ENCODE results near the gene SPNS2.

Gene SPNS2

DNA sequence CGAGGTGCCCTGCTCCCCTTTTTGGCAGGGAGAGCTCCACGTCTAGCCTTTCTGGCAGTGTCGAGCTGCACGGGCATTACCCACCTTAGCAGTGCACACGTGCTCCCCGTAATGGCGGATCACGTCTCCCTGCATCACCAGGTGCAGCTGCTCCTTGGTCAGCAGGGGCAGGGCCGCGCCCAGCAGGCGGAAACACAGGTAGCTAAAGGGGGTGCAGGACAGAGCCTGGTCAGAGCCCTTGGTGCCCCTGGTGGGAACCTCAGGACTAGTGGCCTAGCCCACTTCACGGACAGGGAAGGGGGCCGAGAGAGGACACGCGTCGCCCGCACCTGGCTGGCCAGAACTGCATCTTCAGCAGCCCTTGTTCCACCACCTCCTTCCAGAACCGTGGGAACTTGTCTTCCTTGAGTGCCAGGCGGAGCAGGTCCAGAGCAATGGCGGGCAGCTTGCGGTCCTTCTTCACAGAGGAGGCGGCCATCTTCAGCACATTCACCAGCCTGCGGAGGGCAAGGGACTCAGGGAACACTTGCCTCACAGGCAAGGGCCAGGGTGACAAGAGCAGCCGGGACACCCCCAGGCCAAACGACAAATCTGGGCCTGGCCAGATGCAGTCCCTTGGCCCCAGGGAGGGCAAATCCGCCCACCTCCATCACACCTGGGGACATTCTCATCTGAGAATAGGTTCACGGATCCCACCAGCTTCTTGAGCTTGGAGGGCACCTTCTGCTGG is 53.3 kb downstream of the SPNS2 start:
- no peak for DNase-seq

GRCh38 chr17:4553669-4554068 is 55.0 kb downstream of the SPNS2 start:
- no peak for DNase-seq

DNA sequence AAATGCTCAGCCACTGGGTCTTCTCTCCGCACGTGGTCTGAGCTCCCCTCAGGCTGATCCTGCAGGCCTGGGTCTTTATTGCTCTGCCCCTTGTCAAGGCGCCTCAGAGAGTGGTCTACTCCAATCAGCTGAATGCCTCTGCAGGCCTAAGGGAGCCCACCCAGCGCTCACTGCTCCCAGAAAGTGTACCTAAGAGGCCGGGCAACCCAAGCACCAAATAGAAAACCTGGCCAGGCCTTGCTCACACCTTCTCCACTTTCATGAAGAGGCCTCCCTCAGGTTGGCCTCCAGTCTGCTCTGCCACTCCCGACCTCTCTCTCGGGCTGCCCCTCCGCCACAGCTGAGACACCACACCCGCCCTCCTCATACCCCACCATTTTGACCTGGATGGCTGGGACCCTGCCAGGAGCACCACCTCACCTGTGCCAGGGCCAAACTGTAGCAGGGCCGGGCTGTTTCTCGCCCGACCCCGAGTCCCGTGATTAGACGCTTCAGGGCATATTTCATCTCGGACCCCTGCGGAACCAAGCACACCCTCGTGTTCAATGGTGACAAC is 55.8 kb downstream of the SPNS2 start:
- no peak for DNase-seq

DNA sequence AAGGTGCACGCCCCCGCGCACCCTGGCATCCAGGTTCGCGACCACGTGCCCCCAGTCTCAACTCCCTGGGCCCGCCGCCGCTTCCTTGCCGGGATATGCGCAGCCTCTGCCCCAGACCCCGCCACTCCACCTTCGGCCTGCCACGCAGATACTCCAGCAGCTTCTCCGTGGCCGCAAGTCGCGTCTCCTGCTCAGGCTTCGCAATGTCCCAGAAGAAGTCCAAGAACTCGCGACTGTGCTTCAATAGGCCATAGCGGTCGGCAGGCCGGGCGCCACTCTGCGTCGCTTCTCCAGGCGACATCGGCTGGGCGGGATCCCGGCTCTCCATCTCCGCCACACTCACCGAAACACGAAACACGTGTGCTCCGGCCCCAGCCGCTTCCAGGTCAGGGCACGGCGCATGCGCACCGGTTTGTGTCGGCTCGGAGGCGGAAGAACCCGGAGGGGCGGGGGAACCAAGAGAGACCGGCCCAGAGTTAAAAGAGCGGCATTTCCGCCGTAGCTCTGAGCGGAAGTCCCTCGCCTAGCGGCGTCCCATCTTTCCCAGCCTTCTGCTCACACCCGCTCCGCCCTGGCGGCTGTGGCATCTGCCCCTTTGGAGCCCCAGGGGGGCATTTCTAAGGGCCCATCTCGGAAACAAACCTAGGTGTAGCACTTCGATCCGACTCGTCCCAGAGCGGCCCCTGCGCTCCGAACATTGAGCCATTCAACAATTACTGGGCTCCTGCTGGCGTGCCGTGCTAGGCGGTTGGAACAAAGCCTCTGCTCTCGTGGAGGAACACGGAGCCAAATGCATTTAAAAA is 56.5 kb downstream of the SPNS2 start, which contains the start of gene MYBBP1A:
Gene MYBBP1A, minus strand, starts transcription at position 388 of the 803 bp plus-strand sequence. Its CDS starts 60 bp downstream, at position 328.
- peak; percentile 96 for DNase-seq

DNA sequence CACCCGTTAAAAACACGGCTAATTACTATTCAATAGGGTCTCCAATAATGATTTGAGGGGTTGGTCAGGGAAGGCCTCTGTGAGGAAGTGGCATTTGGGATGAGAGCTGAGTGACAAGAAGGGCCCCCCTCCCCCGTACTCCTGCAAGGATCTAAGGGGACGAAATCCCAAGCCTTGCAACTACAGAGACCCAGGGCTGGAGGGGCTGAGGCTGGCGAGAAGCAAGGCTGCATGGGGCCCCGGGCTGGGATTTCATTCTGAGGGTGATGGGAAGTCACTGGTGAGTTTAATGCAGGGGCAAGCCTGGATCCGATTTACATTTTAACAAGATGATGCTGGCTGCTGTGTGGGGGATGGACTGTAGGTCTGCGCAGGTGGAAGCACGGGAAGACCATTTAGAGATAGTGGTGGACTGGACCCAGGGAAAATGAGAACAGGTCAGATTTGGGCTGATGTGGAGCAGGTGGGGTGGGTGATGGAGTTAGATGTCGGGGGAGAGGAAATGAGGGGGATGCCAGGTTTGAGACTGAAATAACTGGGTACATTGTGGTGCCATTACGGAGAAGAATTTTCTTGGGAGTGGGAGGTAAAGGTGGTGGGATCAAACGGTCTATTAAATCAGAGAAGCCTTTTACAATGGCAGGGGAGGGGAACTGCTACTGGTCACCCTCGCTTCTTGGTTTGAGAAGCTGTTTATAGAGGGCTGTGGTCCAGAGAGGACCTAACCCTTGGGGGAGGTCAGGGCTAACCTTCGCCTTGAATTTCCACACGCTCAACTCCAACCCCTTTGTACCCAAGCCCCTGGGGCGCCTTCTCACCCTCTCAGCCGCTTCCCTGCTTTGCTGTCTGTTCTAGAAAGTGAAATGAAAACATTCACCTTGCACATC is 57.4 kb downstream of the SPNS2 start:
- no peak for DNase-seq

GRCh38 chr17:4556996-4557395 is 58.3 kb downstream of the SPNS2 start:
- DNase-seq: no peak

DNA sequence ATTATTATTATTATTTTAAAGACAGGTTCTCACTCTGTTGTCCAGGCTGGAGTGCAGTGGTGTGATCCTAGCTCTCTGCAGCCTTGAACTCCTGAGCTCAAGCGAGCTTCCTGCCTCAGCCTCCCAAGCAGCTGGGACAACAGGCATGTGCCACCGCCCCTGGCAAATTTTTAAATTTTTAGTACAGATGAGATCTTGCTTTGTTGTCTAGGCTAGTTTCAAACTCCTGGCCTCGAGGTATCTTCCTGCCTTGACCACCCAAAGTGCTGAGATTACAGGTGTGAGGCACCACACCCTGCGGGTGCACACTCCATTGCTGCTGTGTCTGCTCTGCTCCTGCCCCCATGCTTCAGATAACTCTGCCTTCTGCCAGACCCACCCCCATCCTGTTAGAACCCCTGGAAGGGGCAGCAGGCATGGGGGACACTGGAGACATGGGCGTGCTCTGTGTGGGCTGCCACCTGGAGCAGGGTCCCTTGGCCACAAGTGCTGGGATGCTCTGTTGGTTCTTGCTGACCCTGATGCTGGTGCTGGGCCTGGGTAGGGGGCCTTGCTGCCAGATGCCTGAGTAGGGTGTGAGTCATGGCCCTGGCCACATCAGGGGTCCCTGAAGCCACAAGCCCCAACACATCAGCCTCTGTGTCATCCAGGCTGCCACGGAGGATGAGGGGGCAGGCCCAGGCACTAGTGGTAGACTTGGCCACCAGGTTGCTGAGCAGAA is 59.1 kb downstream of the SPNS2 start:
- no peak for DNase-seq

- no peak for DNase-seq
These were observed 59.8 kb downstream of the SPNS2 start for GRCh38 chr17:4558347-4558971.

DNA sequence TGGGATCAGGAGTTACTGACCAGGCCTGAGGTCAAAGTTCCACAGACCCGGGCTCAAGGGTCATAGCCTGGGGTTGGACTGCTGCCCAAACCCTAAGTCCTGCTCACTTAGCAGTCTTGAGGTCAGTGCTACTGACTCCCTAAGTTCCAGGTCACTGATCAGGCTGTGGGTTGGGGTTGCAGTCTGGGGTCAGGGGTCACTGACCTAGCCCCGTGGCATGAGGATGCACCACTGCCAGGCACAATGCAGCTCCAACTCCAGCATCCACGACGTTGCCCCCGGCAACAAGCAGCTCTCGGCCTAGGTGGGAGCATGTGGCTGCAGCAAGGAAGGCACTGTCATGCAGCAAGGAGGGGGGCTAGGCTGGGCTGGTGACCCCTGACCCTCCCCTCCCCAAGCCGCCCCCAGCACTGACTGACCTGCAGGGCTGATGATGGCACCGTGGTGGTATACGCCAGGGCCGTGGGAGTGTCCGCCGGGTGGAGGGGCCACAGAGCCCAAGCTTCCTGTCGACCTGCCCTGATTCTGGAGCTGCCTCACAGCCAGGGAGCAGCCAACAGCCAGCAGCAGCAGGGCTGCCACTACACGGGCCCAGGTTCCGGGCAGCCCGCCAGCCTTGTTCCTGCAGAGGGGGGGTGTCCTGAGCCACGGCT is 60.6 kb downstream of the SPNS2 start:
- no peak for DNase-seq

GRCh38 chr17:4559966-4560365 is 61.3 kb downstream of the SPNS2 start:
- DNase-seq: no peak

DNA sequence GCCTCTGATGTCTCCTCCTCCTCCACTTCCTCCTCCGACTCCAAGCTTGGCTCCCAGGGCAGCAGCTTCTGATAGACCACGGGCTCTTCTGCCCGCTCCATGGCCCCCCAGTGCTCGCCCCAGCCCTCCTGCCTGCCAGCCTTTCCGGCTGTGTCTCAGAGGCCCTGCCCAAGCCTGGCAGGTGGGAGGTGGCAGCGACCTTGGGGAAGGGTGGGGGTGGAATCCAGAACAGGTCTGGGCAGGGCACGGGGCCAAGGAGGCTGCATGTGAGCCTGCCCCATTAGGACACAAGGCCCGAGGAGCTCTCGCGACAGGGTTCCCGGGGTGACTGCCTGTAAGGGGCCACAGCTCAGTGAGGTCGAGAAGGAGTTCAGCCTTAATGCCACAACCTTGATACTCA is 61.7 kb downstream of the SPNS2 start, which contains the start of gene GGT6:
Gene GGT6, minus strand, starts transcription at position 157 of the 400 bp plus-strand sequence. Its CDS starts 56 bp downstream, at position 101.
- no peak for DNase-seq

- no peak for DNase-seq
These were observed 62.2 kb downstream of the SPNS2 start for GRCh38 chr17:4560837-4561256.

GRCh38 chr17:4562015-4562969 is 63.6 kb downstream of the SPNS2 start:
- DNase-seq: no peak

GRCh38 chr17:4565209-4566141 is 66.8 kb downstream of the SPNS2 start:
- DNase-seq: peak; percentile 57 to 67

- DNase-seq: peak; percentile 36 to 41
These were observed 68.1 kb downstream of the SPNS2 start for GRCh38 chr17:4566785-4567184.

DNA sequence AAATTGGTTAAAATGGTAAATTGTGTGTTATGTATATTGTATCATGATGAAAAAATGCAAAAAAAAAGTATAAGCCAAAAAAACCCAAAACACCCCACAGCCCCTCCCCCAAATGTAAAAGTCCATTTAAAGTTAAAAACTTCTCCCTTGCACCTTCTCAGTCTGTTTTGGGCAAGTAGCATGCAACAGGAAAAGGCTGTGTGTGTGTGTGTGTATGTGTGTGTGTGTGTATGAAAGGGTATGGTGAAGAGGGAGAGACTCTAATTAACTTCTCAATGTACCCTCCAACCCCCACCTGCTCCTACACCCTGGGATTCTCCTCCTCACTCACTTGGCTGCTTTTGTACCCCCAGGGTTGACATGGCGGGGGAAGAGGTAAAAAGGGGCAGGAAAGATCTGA is 70.9 kb downstream of the SPNS2 start:
- DNase-seq: no peak

GRCh38 chr17:4572131-4572530 is 73.5 kb downstream of the SPNS2 start:
- no peak for DNase-seq

- no peak for DNase-seq
These were observed 74.4 kb downstream of the SPNS2 start for GRCh38 chr17:4573115-4573514.
